ENCODE measurements around the gene CCDC85C.

DNA sequence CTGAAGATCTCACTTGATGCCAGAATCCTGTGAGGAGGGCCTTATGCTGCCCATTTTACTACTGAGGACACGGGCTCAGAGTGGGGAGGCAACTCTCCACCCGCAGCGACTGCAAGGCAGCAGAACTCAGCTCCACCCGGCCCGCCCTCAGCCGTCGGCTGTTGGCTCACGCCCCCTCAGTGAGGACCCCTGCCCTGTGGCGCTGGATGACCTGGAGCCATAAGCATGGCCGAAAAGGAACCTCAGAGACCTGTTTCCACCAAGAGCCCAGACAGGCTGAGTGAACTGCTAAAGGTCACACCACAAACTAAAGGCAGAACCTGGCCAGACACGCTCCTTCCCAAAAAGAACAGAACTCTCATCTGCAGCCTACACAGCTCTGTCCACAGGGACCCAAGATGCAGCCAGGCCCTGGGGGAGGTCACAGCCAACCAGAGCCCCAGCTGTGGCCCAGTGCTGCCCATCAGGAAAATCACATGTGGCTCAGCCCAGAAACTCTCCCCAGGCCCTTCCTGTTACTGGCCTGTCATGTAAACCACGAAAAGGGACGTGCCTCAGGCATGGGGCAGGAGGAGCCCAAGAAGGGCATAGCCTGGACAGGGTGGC lies 90.0 kb downstream of the CCDC85C start:
- TF ChIP-seq PAX5 (IDR thresholded peaks at IDR 0.05; ENCODE audit: insufficient read depth, low read length, severe bottlenecking) (no peak), TAF1 (IDR thresholded peaks at IDR 0.05; ENCODE audit: low read depth, low read length) (no peak), POLR2AphosphoS5 (IDR thresholded peaks at IDR 0.05; ENCODE audit: low read depth, low read length) (no peak; the same call in 1 of the 2 replicates)

All from GM12891 (cell line).